ENCODE results near the gene TOB1. TPM values are rescaled to one million over a fixed set of nuclear protein-coding genes. Genes with fewer than 3 reads are reported as not detected.
A peak's percentile ranks its signal among the peaks of the same experiment; 100 is the strongest.

TOB1 gene
- polyA plus RNA-seq, 1 of the 3 experiments (the other 2 are of a cell fraction): 19.3 TPM

GRCh38 chr17:50861822-50862528, 4.2 kb downstream of the TOB1 start:
- Histone ChIP-seq H3K4me2 (peak overlapping the region; percentile 2; the same call in 1 of the 2 replicates), H3K9me3 (no peaks in the 10 kb centered on the region), H3K36me3 (replicated peaks in 1 of 2; ENCODE audit: control insufficient read depth in 1 of 2, insufficient read depth in 2 of 2, low read length in 1 of 2) (peaks cover 26 to 30% of the 10 kb centered on the region in 2 experiments), H3K27ac (ENCODE audit: low read depth in 2 of 2, low read length in 1 of 2) (no peak overlapping the region), H3K79me2 (ENCODE audit: insufficient read depth) (peaks cover 45% of the 10 kb centered on the region), H3K9ac (no peak overlapping the region), H3K27me3 (ENCODE audit: insufficient read depth) (no peaks in the 10 kb centered on the region), H3K4me3 (ENCODE audit: low read depth in 2 of 2, low read length in 1 of 2) (no peak overlapping the region), H3K9me2 (no peaks in the 10 kb centered on the region), H2AFZ (ENCODE audit: low read depth) (no peak overlapping the region), H3F3A (replicated peaks; ENCODE audit: insufficient read depth) (peaks cover 21% of the 10 kb centered on the region), H4K20me1 (ENCODE audit: insufficient read depth) (peaks cover 36% of the 10 kb centered on the region), H3K4me1 (ENCODE audit: control insufficient read depth in 1 of 2, insufficient read depth in 2 of 2, low read depth in 1 of 2, low read length in 1 of 2) (peaks cover 7 to 22% of the 10 kb centered on the region in 2 experiments; a peak in 2 of 4 replicates)
- WGBS (ENCODE audit: low lambda C conversion rate): 71% methylated on average over 7 of the region's 7 CpGs
- DNase-seq: no peak
- ChIA-PET POLR2A (interaction anchor here (0.6 to 9.4 kb wide), 6 partner anchors 9 to 89 kb away, joined by 3 to 609 read pairs (median 4); no protein-coding TSS in a partner anchor), CTCF (interaction anchor here (0.6 to 26.2 kb wide), 18 partner anchors 10 to 148 kb away, joined by 3 to 820 read pairs (median 4); no protein-coding TSS in a partner anchor)
- TF ChIP-seq POLR2AphosphoS5 (IDR thresholded peaks at IDR 0.05; ENCODE audit: low read depth, low read length): no peak
- 0 out of 2 replicates have a peak, but pooled peaks have one; percentile 13 for TF ChIP-seq ELF1 (IDR thresholded peaks at IDR 0.05)
- TF ChIP-seq CTCF (IDR thresholded peaks at IDR 0.05): no peak
- TF ChIP-seq MEF2A (IDR thresholded peaks at IDR 0.05; ENCODE audit: borderline replicate concordance, low read depth): no peak

- ChIA-PET POLR2A (interaction anchor here (0.6 to 9.4 kb wide), 8 partner anchors 9 to 144 kb away, joined by 3 to 609 read pairs (median 3); no protein-coding TSS in a partner anchor), CTCF (interaction anchor here (0.6 to 26.2 kb wide), 12 partner anchors 11 to 140 kb away, joined by 3 to 820 read pairs (median 7); no protein-coding TSS in a partner anchor)
- peaks cover 36% of the 10 kb centered on the region for H4K20me1 ChIP-seq (ENCODE audit: insufficient read depth)
- H3F3A ChIP-seq (replicated peaks; ENCODE audit: insufficient read depth): peaks cover 16% of the 10 kb centered on the region
- H3K9me3 ChIP-seq: no peaks in the 10 kb centered on the region
- TF ChIP-seq PBX3 (IDR thresholded peaks at IDR 0.05): no peak
- TF ChIP-seq YY1 (IDR thresholded peaks at IDR 0.05; ENCODE audit: low read depth): no peak
- TF ChIP-seq EZH2phosphoT487 (IDR thresholded peaks at IDR 0.05; ENCODE audit: borderline replicate concordance, low read depth): no peak
- TF ChIP-seq JUND (IDR thresholded peaks at IDR 0.05): no peak
- TF ChIP-seq NRF1 (IDR thresholded peaks at IDR 0.05; ENCODE audit: low read depth, low read length): no peak
- no peak for TF ChIP-seq USF2 (IDR thresholded peaks at IDR 0.05; ENCODE audit: borderline replicate concordance, low read depth, low read length)
- TF ChIP-seq RFX5 (IDR thresholded peaks at IDR 0.05; ENCODE audit: low read length): no peak
- no peak for TF ChIP-seq SMC3 (IDR thresholded peaks at IDR 0.05; ENCODE audit: low read depth, low read length)
- no peak for TF ChIP-seq RAD21 (IDR thresholded peaks at IDR 0.05; ENCODE audit: low read length)
- TF ChIP-seq GABPA (IDR thresholded peaks at IDR 0.05; ENCODE audit: low read depth): no peak
- TF ChIP-seq POLR2AphosphoS5 (IDR thresholded peaks at IDR 0.05; ENCODE audit: low read depth, low read length): no peak
- TF ChIP-seq MXI1 (IDR thresholded peaks at IDR 0.05; ENCODE audit: low read depth, low read length): no peak
- TF ChIP-seq TAF1 (IDR thresholded peaks at IDR 0.05; ENCODE audit: borderline replicate concordance, low read depth, low read length): no peak
- no peak for TF ChIP-seq TCF12 (IDR thresholded peaks at IDR 0.05)
- TF ChIP-seq IRF3 (IDR thresholded peaks at IDR 0.05; ENCODE audit: low read depth, low read length): no peak
- TF ChIP-seq RXRA (IDR thresholded peaks at IDR 0.05; ENCODE audit: borderline replicate concordance, low read depth): no peak
- no peak for TF ChIP-seq SIN3A (IDR thresholded peaks at IDR 0.05; ENCODE audit: borderline replicate concordance, low read depth, low read length)
- TF ChIP-seq TEAD4 (IDR thresholded peaks at IDR 0.05; ENCODE audit: borderline replicate concordance, insufficient read depth): no peak
- no peak for TF ChIP-seq EP300 (IDR thresholded peaks at IDR 0.05; ENCODE audit: borderline replicate concordance in 1 of 2, low read depth in 1 of 2, low read length in 1 of 2)
- no peak overlapping the region for H3K4me3 ChIP-seq (ENCODE audit: low read depth in 2 of 2, low read length in 1 of 2)
- H3K27ac ChIP-seq (ENCODE audit: low read depth in 2 of 2, low read length in 1 of 2): no peak overlapping the region
- H3K9me2 ChIP-seq: no peaks in the 10 kb centered on the region
- peaks cover 26 to 30% of the 10 kb centered on the region in 2 experiments for H3K36me3 ChIP-seq (replicated peaks in 1 of 2; ENCODE audit: control insufficient read depth in 1 of 2, insufficient read depth in 2 of 2, low read length in 1 of 2)
- no peak for DNase-seq
- peaks cover 7 to 22% of the 10 kb centered on the region in 2 experiments; a peak in 2 of 4 replicates for H3K4me1 ChIP-seq (ENCODE audit: control insufficient read depth in 1 of 2, insufficient read depth in 2 of 2, low read depth in 1 of 2, low read length in 1 of 2)
- 91% methylated on average over 2 of the region's 2 CpGs for WGBS (ENCODE audit: low lambda C conversion rate)
- no peak overlapping the region for H2AFZ ChIP-seq (ENCODE audit: low read depth)
- H3K9ac ChIP-seq: no peak overlapping the region
- no peaks in the 10 kb centered on the region for H3K27me3 ChIP-seq (ENCODE audit: insufficient read depth)
- H3K4me2 ChIP-seq: no peak overlapping the region
- peaks cover 45% of the 10 kb centered on the region for H3K79me2 ChIP-seq (ENCODE audit: insufficient read depth)
Measured at GRCh38 chr17:50861334-50861676, 4.8 kb downstream of the TOB1 start.
